Measurements from ENCODE around the gene ALOX5AP. TPM values are rescaled to one million over a fixed set of nuclear protein-coding genes. Genes with fewer than 3 reads are reported as not detected.

ALOX5AP gene
- total RNA-seq, 2 experiments from 2014 or later = 31.8 to 33.8 TPM

DNA sequence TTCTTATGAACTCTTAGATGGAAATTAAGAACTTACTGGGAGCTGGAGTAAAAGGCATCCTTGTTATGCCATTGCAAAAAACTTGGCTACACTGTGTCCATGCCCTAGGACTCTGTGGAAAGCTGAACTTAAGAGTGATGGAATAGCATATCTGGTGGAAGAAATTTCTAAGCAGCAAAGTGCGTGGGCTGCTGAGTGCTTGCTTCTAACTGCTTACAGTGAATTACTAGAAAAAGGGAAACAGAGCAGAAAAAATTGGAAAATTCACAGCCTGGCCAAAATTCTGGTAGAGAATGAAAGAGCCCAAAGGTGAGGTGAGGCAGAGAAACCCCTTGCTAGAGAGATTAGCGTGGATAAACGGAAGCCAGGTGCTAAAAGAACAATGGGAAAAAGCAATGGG, 44.3 kb downstream of the ALOX5AP start:
- no peaks in the 10 kb centered on the region for H3K9me3 Mint-ChIP-seq
- peaks cover 6% of the 10 kb centered on the region for H3K4me1 Mint-ChIP-seq (ENCODE audit: low read depth)
- intact Hi-C loops (cut with micrococcal nuclease) = no loop called here
- ChIA-PET CTCF (no interaction called here), POLR2A (no interaction called here)
- H3K4me3 Mint-ChIP-seq = no peak overlapping the region
- peaks cover 1% of the 10 kb centered on the region for H3K36me3 Mint-ChIP-seq
- H3K27me3 Mint-ChIP-seq = no peaks in the 10 kb centered on the region
- DNase-seq = no peak
- no peak overlapping the region for H3K27ac Mint-ChIP-seq

DNA sequence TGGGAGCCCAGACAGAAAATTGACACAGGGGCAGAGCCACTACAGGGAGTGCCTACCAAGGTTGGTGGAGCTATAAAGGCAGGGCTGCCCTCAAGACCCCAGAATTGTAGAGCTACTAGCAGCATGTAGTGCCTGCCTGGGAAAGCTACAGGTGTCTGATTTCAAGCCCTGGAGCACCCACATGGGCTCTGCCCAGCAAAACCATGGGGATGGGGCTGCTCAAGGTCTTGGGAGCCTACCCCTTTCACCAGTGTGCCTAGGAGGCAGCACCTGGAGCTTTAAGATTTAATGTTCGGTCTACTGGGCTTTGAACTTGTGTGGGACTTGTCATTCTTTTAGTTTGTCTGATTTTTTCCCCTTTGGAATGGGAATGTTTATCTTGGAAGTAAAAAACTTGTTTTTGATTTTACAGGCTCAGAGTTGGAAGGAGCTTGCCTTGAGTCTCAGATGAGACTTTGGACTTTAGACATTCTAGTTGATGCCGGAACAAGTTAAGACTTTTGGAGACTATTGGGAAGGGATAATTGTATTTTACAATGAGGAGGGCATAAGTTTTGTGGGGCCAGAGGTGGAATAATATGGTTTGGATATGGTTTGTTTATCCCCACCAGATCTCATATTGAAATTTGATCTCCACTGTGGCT, 45.1 kb downstream of the ALOX5AP start:
- POLR2A ChIA-PET = no interaction called here

DNA sequence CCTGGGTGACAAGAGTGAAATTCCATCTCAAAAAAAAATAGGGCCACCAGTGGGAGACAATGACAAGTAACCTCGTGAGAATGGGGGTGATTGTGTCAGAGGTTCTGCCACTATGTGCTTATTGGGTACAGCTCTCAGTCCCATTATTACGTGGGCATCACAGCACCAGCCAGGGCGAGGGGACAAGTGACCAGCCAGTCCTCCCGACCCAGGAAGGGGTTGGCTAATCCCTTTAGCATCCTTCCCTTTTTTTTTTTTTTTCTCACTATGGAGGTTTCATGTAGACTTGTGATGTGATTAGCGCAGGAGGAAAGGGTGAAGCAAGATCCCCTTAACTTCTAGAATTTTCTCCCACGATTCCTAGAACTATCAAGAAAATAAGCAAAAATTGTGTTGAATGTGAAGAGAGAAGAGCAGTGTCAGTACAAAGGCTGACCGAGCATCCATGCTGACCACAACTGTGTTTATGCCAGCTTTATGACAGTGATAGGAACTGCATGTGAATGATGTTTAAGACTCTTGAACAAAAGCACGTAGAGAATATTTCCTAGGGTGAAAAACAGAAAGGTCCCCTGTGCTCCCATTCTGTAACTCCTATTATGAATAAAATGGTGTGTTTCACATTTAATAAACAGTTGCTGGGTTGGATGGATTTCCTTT, 50.0 kb downstream of the ALOX5AP start:
- Mint-ChIP-seq H3K4me1 (ENCODE audit: low read depth) (peaks cover 7% of the 10 kb centered on the region), H3K27ac (no peak overlapping the region), H3K36me3 (peaks cover 1% of the 10 kb centered on the region), H3K9me3 (no peaks in the 10 kb centered on the region), H3K4me3 (no peak overlapping the region), H3K27me3 (no peaks in the 10 kb centered on the region)
- CTCF ChIA-PET = no interaction called here
- intact Hi-C loops (cut with micrococcal nuclease) = no loop called here
- POLR2A ChIA-PET = no interaction called here
- no peak for DNase-seq

More for the DNA sequence above, 45.1 kb downstream of the ALOX5AP start:
- Mint-ChIP-seq H3K4me1 (ENCODE audit: low read depth) (no peaks in the 10 kb centered on the region), H3K27me3 (no peaks in the 10 kb centered on the region), H3K36me3 (peaks cover 1% of the 10 kb centered on the region), H3K27ac (no peak overlapping the region), H3K9me3 (no peaks in the 10 kb centered on the region), H3K4me3 (no peak overlapping the region)
- CTCF ChIA-PET = no interaction called here
- intact Hi-C loops (cut with micrococcal nuclease) = no loop called here
- DNase-seq = no peak

DNA sequence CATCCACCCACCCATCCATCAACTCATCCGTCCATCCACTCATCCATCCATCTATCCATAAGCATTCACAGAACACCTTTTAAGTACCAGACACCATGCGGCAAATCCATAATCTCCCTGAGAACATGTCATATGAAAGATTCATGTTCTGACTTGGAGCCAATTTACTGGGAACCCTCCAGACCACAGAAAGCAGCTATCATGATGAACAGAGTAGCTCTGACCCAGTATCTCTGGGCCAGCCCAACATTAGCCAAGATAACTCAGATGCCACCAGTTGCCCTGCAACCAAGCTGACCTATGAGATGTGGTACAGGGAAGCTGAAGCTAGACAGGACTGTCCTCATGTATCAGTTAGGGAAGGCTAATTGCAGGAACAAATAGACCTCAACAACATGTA, 51.3 kb downstream of the ALOX5AP start:
- no peak overlapping the region for H3K27ac Mint-ChIP-seq
- peaks cover 7% of the 10 kb centered on the region for H3K4me1 Mint-ChIP-seq (ENCODE audit: low read depth)
- no peaks in the 10 kb centered on the region for H3K27me3 Mint-ChIP-seq
- ChIA-PET POLR2A (no interaction called here), CTCF (no interaction called here)
- no peak for DNase-seq
- H3K36me3 Mint-ChIP-seq = peaks cover 1% of the 10 kb centered on the region
- no peak overlapping the region for H3K4me3 Mint-ChIP-seq
- no peaks in the 10 kb centered on the region for H3K9me3 Mint-ChIP-seq
- intact Hi-C loops (cut with micrococcal nuclease) = no loop called here

DNA sequence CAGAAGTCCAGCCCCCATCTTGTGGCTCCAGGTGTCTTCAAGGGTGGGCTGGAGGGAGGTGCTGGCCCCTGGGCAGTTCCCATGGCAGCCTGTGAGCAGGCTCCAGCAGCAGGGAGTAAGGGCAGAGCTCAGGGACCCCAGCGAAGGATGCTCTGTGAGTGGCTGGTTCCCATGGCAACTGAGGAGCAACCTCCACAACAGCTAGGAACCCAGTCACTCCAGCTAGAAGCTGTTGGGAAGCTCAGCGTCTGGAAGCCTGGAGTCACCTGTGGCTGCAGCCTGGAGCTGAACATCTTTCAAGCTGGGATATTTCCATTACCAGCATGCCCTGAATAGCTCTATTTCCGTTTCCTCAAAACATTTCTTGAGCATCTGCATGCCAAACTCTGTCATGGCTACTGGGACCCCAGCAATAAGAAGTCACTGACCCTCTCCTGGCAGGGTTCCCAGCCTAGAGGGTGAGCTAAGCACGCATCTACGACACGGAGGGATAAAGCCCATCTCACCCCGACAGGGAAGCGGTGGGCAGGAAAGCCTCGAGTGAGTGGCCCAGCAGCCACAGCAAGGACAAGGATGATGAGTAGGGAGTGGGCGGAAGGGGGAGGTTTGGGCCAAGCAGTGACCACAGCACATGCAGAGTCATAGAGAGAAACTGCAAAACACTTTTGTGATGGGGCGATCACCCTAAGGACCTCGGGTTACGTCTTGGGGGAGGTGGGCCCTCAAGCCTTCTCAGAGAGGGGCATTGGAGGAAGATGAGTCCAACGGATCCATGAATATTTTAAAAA, 52.6 kb downstream of the ALOX5AP start:
- H3K9me3 Mint-ChIP-seq = no peaks in the 10 kb centered on the region
- no peak overlapping the region for H3K27ac Mint-ChIP-seq
- ChIA-PET POLR2A (no interaction called here), CTCF (no interaction called here)
- no peaks in the 10 kb centered on the region for H3K27me3 Mint-ChIP-seq
- H3K4me1 Mint-ChIP-seq (ENCODE audit: low read depth) = peaks cover 7% of the 10 kb centered on the region
- no peak overlapping the region for H3K4me3 Mint-ChIP-seq
- intact Hi-C loops (cut with micrococcal nuclease) = no loop called here
- DNase-seq = no peak
- H3K36me3 Mint-ChIP-seq = no peaks in the 10 kb centered on the region

DNA sequence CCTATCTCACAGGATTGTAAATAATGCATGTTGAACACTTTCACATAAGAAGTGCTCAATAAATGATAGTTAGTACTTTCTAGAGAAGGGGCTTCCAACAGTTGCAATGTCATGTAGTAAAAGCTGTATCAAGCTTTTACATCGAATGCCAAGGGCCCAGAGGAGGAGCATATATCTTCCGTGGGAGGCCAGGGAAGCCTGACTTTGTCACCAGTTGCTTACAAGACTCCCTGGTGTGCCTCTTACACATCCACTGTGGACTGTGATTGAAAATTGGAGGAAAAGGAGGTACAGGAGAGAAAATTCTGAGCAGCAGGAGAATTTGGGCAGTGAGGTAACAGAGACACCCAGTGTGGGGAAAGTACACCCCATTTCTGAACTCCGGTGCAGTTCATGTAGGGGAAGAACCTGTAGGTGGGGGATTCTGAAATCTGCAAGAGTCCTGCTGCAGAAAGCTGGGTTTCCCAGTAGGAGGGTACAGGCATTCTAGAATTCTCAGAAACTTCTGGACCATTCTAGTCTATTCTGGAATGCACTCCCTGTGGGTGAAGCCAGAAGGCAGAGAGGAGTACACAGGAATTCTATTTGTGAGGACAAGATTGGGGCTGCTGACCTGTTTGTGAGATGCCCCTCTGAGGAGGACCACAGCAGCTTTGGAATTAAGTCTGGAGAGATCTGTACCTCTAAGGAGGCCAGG, 54.0 kb downstream of the ALOX5AP start:
- intact Hi-C loops (cut with micrococcal nuclease) = no loop called here
- ChIA-PET POLR2A (no interaction called here), CTCF (interaction anchor here (1.0 kb wide), 1 partner anchor 14 kb away, joined by 3 read pairs; no protein-coding TSS in a partner anchor)
- DNase-seq = no peak
- Mint-ChIP-seq H3K36me3 (no peaks in the 10 kb centered on the region), H3K27ac (no peak overlapping the region), H3K4me1 (ENCODE audit: low read depth) (peaks cover 7% of the 10 kb centered on the region), H3K9me3 (no peaks in the 10 kb centered on the region), H3K27me3 (no peaks in the 10 kb centered on the region), H3K4me3 (no peak overlapping the region)

DNA sequence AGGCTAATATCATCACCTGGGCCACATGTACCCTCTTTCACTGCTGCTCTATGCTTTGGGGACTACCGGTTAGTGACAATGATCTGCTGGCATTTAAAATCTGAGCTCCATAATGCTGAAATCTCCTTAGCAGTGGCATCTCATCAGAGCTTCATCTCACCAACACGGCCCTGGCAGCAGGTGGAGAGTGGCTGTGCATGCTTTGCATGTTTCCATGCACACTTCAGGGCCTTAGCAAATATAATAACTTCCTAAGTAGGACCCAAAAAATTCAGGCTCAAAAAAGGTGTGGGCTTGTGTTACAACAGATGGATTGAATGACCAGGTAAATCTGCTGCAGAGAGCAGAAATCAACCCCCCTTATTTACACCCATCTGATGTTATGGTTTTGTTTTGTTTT, 55.2 kb downstream of the ALOX5AP start:
- H3K27ac Mint-ChIP-seq = no peak overlapping the region
- H3K4me3 Mint-ChIP-seq = no peak overlapping the region
- no peaks in the 10 kb centered on the region for H3K27me3 Mint-ChIP-seq
- DNase-seq = no peak
- H3K4me1 Mint-ChIP-seq (ENCODE audit: low read depth) = peaks cover 16% of the 10 kb centered on the region
- no peaks in the 10 kb centered on the region for H3K9me3 Mint-ChIP-seq
- ChIA-PET POLR2A (interaction anchor here (0.6 kb wide), 1 partner anchor 368 kb away, joined by 3 read pairs; the partner anchor contains the start of gene UBE2L5), CTCF (interaction anchor here (0.6 kb wide), 1 partner anchor 205 kb away, joined by 3 read pairs; no protein-coding TSS in a partner anchor)
- intact Hi-C loops (cut with micrococcal nuclease) = loop anchor here (10.0 kb wide), 1 partner anchor 416 kb away; no protein-coding TSS in a partner anchor
- H3K36me3 Mint-ChIP-seq = no peaks in the 10 kb centered on the region

DNA sequence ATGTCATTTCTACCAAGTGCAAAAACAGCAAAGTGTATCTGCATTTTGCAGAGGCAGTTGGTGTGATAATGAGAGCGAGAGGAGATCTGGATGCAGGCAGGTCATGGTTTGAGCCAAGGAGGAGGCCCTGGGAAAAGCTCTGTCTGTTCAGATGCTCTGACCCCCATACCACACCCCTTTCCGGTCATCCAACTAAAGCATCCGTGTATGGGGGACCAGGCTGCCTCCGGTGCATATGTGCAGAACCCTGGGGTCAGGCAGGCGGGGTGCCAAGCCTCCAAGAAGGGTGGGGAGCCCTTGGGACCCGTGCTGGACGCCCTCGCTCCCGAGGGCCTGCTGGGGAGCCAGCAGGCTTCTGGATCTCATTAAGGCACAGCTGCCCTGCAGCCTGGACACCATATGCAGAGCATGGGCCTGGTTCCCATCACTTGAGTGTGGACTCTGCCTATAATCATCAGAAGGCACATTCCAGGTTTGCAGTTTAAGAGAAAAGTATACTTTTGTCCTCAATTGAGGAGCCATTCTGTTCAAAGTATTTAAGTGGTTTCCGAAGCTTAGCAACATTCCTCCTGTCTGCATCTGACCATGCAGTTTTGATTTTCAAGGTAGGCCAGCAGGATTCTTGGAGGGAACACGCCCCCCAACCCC, 56.1 kb downstream of the ALOX5AP start:
- no peak for DNase-seq
- Mint-ChIP-seq H3K36me3 (no peaks in the 10 kb centered on the region), H3K9me3 (no peaks in the 10 kb centered on the region), H3K27me3 (no peaks in the 10 kb centered on the region), H3K4me1 (ENCODE audit: low read depth) (peaks cover 25% of the 10 kb centered on the region), H3K27ac (no peak overlapping the region), H3K4me3 (no peak overlapping the region)
- CTCF ChIA-PET = interaction anchor here (1.2 kb wide), 1 partner anchor 11 kb away, joined by 3 read pairs; no protein-coding TSS in a partner anchor
- POLR2A ChIA-PET = no interaction called here
- intact Hi-C loops (cut with micrococcal nuclease) = loop anchor here (10.0 kb wide), 1 partner anchor 417 kb away; no protein-coding TSS in a partner anchor

DNA sequence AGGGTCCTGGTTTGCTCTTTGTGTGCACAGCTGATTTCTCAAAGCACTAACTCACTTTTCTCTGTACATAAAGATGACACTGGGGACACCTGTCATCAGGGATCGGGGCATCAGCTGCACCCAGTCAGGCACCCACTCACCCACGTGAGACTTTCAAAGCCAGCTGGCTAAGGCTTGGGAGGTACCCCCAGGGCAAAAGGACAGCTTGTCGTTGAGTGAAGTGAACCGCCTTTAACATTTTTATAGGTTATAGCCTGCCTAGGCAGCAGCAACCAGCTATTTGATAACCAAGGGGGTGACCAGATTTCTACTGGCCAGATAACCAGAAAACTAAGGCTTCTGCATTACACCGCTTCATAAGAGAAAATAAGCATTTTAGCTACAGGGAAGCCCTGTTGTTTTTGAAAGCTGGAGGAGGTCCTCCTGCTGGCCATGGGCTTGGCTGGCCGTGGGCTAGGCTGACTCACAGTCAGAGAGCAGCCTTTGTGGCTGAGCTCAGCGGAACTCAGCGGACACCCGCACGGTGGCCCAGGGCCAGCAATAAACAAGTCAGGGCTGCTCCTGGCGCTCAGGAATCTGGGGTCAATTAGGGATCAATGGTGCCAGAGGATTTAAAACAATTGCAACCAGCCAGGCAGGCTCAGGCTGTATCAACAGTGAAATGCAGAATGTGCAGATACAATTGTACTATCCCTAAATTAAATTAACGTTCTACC, 57.1 kb downstream of the ALOX5AP start:
- DNase-seq = no peak
- Mint-ChIP-seq H3K27me3 (no peaks in the 10 kb centered on the region), H3K36me3 (no peaks in the 10 kb centered on the region), H3K9me3 (no peaks in the 10 kb centered on the region), H3K4me3 (no peak overlapping the region), H3K4me1 (ENCODE audit: low read depth) (peaks cover 35% of the 10 kb centered on the region), H3K27ac (no peak overlapping the region)
- intact Hi-C loops (cut with micrococcal nuclease) = loop anchor here (10.0 kb wide), 1 partner anchor 418 kb away; no protein-coding TSS in a partner anchor
- ChIA-PET CTCF (interaction anchor here (0.6 to 1.2 kb wide), 2 partner anchors 10 to 413 kb away, joined by 3 read pairs; no protein-coding TSS in a partner anchor), POLR2A (no interaction called here)

DNA sequence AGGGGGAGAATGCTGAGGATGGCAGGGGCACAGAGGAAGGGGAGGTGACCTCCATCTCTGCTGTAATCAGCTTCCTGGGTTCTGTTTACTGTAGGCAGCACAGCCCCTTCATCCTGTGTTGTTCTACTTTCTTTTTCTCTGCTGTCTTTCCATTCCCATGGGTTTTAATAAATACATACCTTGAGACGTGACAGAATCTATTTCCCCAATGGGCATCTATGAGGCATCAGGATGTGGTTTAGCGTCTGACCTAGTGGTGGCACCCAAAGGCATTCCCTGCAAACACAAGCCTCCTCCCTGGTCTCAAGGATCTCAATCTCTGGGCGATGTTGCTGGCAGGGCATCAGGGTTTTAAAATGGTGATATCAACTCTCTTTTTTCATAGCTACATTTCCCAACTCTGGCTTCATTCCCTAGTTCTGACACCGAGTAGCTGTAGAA, 60.8 kb downstream of the ALOX5AP start:
- H3K27me3 Mint-ChIP-seq = no peaks in the 10 kb centered on the region
- peak; percentile 26 for DNase-seq
- H3K4me1 Mint-ChIP-seq (ENCODE audit: low read depth) = peaks cover 33% of the 10 kb centered on the region
- H3K9me3 Mint-ChIP-seq = no peaks in the 10 kb centered on the region
- CTCF ChIA-PET = interaction anchor here (0.7 to 2.6 kb wide), 6 partner anchors 9 to 181 kb away, joined by 3 to 11 read pairs (median 4); no protein-coding TSS in a partner anchor
- peak overlapping the region; percentile 34 for H3K27ac Mint-ChIP-seq
- POLR2A ChIA-PET = interaction anchor here (0.9 to 1.7 kb wide), 3 partner anchors 21 to 59 kb away, joined by 3 to 7 read pairs (median 3); no protein-coding TSS in a partner anchor
- peak overlapping the region; percentile 28 for H3K4me3 Mint-ChIP-seq
- intact Hi-C loops (cut with micrococcal nuclease) = loop anchor here (2.0 to 10.0 kb wide), 3 partner anchors 21 to 421 kb away; partner anchors contain the start of gene USPL1
- no peaks in the 10 kb centered on the region for H3K36me3 Mint-ChIP-seq

Data from activated CD4-positive, alpha-beta memory T cell treated with anti-CD3 and anti-CD28 coated beads for 36 hours (primary cell).